Measurements from ENCODE around the gene CHCHD10. TPM values are rescaled to one million over a fixed set of nuclear protein-coding genes. Genes with fewer than 3 reads are reported as not detected.

CHCHD10 gene
- total and polyA plus RNA-seq, 10 donors, result 16.8 to 189 (median 95.1) TPM

DNA sequence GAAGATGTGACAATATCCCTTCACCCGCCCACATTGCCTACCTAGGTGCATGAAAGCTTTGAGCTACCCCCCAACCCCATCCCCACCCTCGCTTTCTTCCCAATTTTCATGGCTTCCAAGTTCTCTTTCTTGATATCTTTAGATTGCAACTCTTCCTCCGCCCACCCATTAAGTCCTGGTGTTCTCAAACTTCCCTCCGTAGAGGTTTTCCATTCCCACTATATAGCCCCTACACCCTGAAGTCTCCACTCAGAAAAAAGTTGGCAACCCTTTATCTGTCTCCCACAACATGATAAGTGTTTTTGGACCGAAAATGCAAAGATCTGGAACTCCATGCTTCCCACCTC, 17.4 kb downstream of the CHCHD10 start:
- Histone ChIP-seq H3K27ac (peak overlapping the region; percentile 85 to 94 (median 91)), H3K36me3 (peaks cover 0 to under 1% (median 0%) of the 10 kb centered on the region in 6 donors), H3K4me3 (peak overlapping the region; percentile 45 to 85 (median 61)), H3K9me3 (no peaks in the 10 kb centered on the region), H3K4me1 (peaks cover 4 to 61% (median 33%) of the 10 kb centered on the region in 6 donors), H3K27me3 (replicated peaks in 1 of 7) (no peaks in the 10 kb centered on the region)
- TF ChIP-seq POLR2A (IDR thresholded peaks at IDR 0.05) (no peak), POLR2AphosphoS5 (IDR thresholded peaks at IDR 0.05) (no peak)
- TF ChIP-seq, protein P1, sequence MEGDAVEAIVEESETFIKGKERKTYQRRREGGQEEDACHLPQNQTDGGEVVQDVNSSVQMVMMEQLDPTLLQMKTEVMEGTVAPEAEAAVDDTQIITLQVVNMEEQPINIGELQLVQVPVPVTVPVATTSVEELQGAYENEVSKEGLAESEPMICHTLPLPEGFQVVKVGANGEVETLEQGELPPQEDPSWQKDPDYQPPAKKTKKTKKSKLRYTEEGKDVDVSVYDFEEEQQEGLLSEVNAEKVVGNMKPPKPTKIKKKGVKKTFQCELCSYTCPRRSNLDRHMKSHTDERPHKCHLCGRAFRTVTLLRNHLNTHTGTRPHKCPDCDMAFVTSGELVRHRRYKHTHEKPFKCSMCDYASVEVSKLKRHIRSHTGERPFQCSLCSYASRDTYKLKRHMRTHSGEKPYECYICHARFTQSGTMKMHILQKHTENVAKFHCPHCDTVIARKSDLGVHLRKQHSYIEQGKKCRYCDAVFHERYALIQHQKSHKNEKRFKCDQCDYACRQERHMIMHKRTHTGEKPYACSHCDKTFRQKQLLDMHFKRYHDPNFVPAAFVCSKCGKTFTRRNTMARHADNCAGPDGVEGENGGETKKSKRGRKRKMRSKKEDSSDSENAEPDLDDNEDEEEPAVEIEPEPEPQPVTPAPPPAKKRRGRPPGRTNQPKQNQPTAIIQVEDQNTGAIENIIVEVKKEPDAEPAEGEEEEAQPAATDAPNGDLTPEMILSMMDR (IDR thresholded peaks at IDR 0.05 in 8 of 11, conservative IDR thresholded peaks at IDR 0.05 in 3 of 11), result no peak
- WGBS, 5 donors, result 30 to 39% (median 33%) methylated on average over 5 of the region's 5 CpGs
- no peak for DNase-seq
- intact Hi-C loops (cut with DNase I; ENCODE audit: low total_unique reads), result no loop called here

DNA sequence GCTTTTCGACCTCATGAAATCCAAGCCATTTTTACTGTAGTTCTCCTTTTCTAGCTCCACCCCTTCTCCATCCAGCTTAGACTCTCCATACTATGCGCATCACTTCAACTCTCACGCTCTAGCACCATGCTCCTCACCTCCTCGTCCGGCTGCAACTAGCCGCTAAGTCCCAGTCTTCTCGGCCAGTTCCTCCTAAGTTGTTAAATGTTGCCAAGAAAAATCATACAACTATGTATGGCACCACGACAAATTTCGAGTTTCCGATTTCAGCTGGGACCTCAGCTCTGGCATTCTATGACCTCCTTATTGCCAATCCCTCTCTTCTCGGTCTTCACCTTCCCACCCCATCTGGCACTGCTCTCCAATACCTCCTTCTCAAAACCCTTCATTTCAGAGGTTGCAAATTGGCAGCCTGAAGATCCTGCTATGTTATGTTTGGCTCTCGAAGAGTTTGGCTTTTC, 17.9 kb downstream of the CHCHD10 start:
- no peak overlapping the region for H3K27ac ChIP-seq
- no peaks in the 10 kb centered on the region for H3K27me3 ChIP-seq (replicated peaks in 1 of 7)
- intact Hi-C loops (cut with DNase I; ENCODE audit: low total_unique reads), result no loop called here
- peaks cover under 1 to 56% (median 31%) of the 10 kb centered on the region in 6 donors for H3K4me1 ChIP-seq
- no peak for TF ChIP-seq POLR2AphosphoS5 (IDR thresholded peaks at IDR 0.05)
- TF ChIP-seq, protein P1 (IDR thresholded peaks at IDR 0.05 in 8 of 11, conservative IDR thresholded peaks at IDR 0.05 in 3 of 11), result no peak
- no peak for TF ChIP-seq POLR2A (IDR thresholded peaks at IDR 0.05)
- no peaks in the 10 kb centered on the region for H3K9me3 ChIP-seq
- DNase-seq, result no peak
- peak overlapping the region in 4 of 8 donors; percentile 58 to 85 (median 64) for H3K4me3 ChIP-seq
- peaks cover 0 to 6% (median 2%) of the 10 kb centered on the region in 6 donors for H3K36me3 ChIP-seq
- WGBS, 5 donors, result 76 to 85% (median 78%) methylated on average over 12 of the region's 12 CpGs

DNA sequence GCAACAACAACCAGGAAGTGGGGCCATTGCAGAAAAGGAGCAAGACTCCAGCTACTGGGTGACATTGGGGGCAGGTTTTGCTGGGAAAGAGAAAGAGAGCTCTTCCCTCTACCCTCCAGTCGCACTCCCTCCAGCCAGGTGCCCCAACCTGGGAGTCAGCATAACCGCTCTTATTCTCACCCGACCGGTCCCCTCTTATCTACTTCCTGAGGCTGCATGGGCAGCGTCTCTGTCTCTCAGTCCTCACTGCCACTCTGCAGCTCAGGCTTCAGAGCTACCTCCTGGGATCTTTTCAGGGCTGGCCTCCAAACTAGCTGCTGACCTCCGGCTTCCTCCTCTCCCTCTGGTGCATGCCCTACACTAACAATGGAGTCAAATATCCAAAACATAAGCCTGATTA, 22.0 kb downstream of the CHCHD10 start:
- no peak for DNase-seq

DNA sequence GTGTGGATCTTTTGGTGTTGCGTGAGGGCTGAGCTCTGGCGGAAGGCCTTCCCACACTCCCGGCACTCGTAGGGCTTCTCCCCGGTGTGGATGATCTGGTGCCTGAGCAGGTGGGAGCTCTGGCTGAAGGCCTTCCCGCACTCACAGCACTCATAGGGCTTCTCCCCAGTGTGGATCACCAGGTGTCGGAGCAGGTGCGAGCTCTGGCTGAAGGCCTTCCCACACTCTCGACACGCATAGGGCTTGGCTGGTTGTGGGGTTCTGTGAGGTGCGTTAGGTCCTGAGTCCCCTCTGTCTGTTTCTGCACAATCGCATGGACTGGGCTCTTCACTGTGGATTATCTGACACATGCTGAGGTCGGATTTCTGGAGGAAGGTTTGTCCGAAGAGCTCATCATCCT, 23.3 kb downstream of the CHCHD10 start:
- peaks cover 0 to 8% (median 0%) of the 10 kb centered on the region in 6 donors for H3K4me1 ChIP-seq
- no peaks in the 10 kb centered on the region for H3K27me3 ChIP-seq (replicated peaks in 1 of 7)
- WGBS, 5 donors, result 95 to 99% (median 97%) methylated on average over 13 to 14 of the region's 14 CpGs
- H3K4me3 ChIP-seq, result no peak overlapping the region
- no peak overlapping the region for H3K27ac ChIP-seq
- intact Hi-C loops (cut with DNase I; ENCODE audit: low total_unique reads), result no loop called here
- TF ChIP-seq, protein P1 (IDR thresholded peaks at IDR 0.05 in 8 of 11, conservative IDR thresholded peaks at IDR 0.05 in 3 of 11), result no peak
- TF ChIP-seq POLR2A (IDR thresholded peaks at IDR 0.05) (no peak), POLR2AphosphoS5 (IDR thresholded peaks at IDR 0.05) (no peak)
- H3K9me3 ChIP-seq, result peaks cover 0 to 12% (median 6%) of the 10 kb centered on the region in 8 donors
- DNase-seq, result no peak
- peaks cover 6 to 47% (median 28%) of the 10 kb centered on the region in 6 donors for H3K36me3 ChIP-seq

More for the DNA sequence above, 22.0 kb downstream of the CHCHD10 start:
- H3K4me1 ChIP-seq, result peaks cover 0 to 20% (median 11%) of the 10 kb centered on the region in 6 donors
- peaks cover 6 to 46% (median 28%) of the 10 kb centered on the region in 6 donors for H3K36me3 ChIP-seq
- H3K4me3 ChIP-seq, result no peak overlapping the region
- H3K27ac ChIP-seq, result no peak overlapping the region
- intact Hi-C loops (cut with DNase I; ENCODE audit: low total_unique reads), result no loop called here
- no peak for TF ChIP-seq POLR2AphosphoS5 (IDR thresholded peaks at IDR 0.05)
- TF ChIP-seq, protein P1 (IDR thresholded peaks at IDR 0.05 in 8 of 11, conservative IDR thresholded peaks at IDR 0.05 in 3 of 11), result no peak
- no peak for TF ChIP-seq POLR2A (IDR thresholded peaks at IDR 0.05)
- 72 to 91% (median 76%) methylated on average over 6 of the region's 6 CpGs for WGBS, 5 donors
- H3K9me3 ChIP-seq, result peaks cover 0 to 12% (median 6%) of the 10 kb centered on the region in 8 donors
- H3K27me3 ChIP-seq (replicated peaks in 1 of 7), result no peaks in the 10 kb centered on the region

Data from spleen (tissue), 11 donors.